Panc1 (cell line): ENCODE results near the gene RPN2. TPM values are rescaled to one million over a fixed set of nuclear protein-coding genes. Genes with fewer than 3 reads are reported as not detected.

Source experiments
- ATAC-seq: fragments of 200-7000 bp; cut with Tn5 transposase; 2 replicates; pipeline ENCODE4 v1.9.1; 2020; ENCODE audit warnings: mild to moderate bottlenecking, moderate library complexity
- BruUV-seq: library from RNA; stranded (reverse); fragments of 400-500 nt; replicated peaks from 2 replicates; lab custom pipeline; 2021; lab: Mats Ljungman, UMichigan
- CTCF ChIA-PET: fragments of 300-600 bp; sonication (Branson Sonifier 250); formaldehyde crosslinking; loops from one replicate; lab custom pipeline; 2022; ENCODE audit warnings: antibody characterized with exemption; lab: Charles Lee
- POLR2A ChIA-PET: fragments of 300-600 bp; sonication (Branson Sonifier 250); formaldehyde crosslinking; loops from one replicate; lab custom pipeline; 2022; ENCODE audit warnings: antibody characterized with exemption; lab: Charles Lee
- DNase-seq: peaks from one replicate; pipeline ENCODE4 v3.0.0-alpha.2; 2010; ENCODE audit warnings: low read depth, low spot score
- H3K27ac ChIP-seq: 2 replicates; pipeline ENCODE4 v1.5.1; 2011; ENCODE audit warnings: mild to moderate bottlenecking, low read length, inconsistent platforms
- H3K27me3 ChIP-seq: fragments of 200-500 bp; sonication (Bioruptor generic); 2 replicates; pipeline ENCODE4 v1.6.0; 2014; ENCODE audit warnings: low read length, inconsistent platforms; ENCODE audit not compliant: control insufficient read depth, insufficient read depth
- H3K36me3 ChIP-seq: fragments of 200-500 bp; sonication (Bioruptor generic); 2 replicates; pipeline ENCODE4 v1.5.1; 2014; ENCODE audit warnings: inconsistent platforms, mild to moderate bottlenecking, low read length, moderate library complexity; ENCODE audit not compliant: control insufficient read depth, insufficient read depth
- H3K4me1 ChIP-seq: 2 replicates; pipeline ENCODE4 v1.5.1; 2011; ENCODE audit warnings: inconsistent platforms, mild to moderate bottlenecking, low read length, moderate library complexity; ENCODE audit not compliant: control insufficient read depth, insufficient read depth
- H3K4me3 ChIP-seq, 2 experiments: 2 replicates each; pipeline ENCODE4 v1.5.1; 2011 to 2012; ENCODE audit warnings: low read depth in 2 of 2, low read length in 2 of 2, mild to moderate bottlenecking in 2 of 2, inconsistent platforms in 1 of 2, moderate library complexity in 1 of 2
- H3K9me3 ChIP-seq: fragments of 200-500 bp; sonication (Bioruptor generic); 2 replicates; pipeline ENCODE4 v1.5.1; 2014; ENCODE audit warnings: low read depth, mild to moderate bottlenecking, inconsistent platforms, low read length, moderate library complexity; ENCODE audit not compliant: control insufficient read depth, insufficient read depth
- CTCF ChIP-seq: fragments of 450-650 bp; IDR thresholded peaks from 2 replicates; pipeline ENCODE4 v1.5.1; 2017; ENCODE audit warnings: mild to moderate bottlenecking
- POLR2AphosphoS5 ChIP-seq: IDR thresholded peaks from 2 replicates; pipeline ENCODE4 v1.6.1; 2012; ENCODE audit warnings: mild to moderate bottlenecking, low read depth, low read length, moderate library complexity
- REST ChIP-seq, 2 experiments: IDR thresholded peaks; 2 replicates each; pipeline ENCODE4 v1.6.1; 2011 to 2012; ENCODE audit warnings: low read depth in 2 of 2, control low read depth in 1 of 2, low read length in 1 of 2, mild to moderate bottlenecking in 1 of 2, moderate library complexity in 1 of 2; ENCODE audit not compliant: insufficient read depth in 1 of 2
- SIN3A ChIP-seq: IDR thresholded peaks from 2 replicates; pipeline ENCODE4 v1.6.1; 2012; ENCODE audit warnings: low read depth, mild to moderate bottlenecking, low read length, moderate library complexity, borderline replicate concordance; ENCODE audit not compliant: insufficient read depth
- TCF7L2 ChIP-seq: IDR thresholded peaks from 2 replicates; pipeline ENCODE4 v1.6.1; 2011; ENCODE audit warnings: mild to moderate bottlenecking, low read depth, low read length, inconsistent platforms
- in situ Hi-C: cut with HindIII; loops from 2 replicates; pipeline ENCODE4 v1.10.0; 2016; ENCODE audit warnings: low sequenced_read_pairs, low pct_unique_long_range_greater_than_20kb
- intact Hi-C: fragments of 100-400 bp; cut with micrococcal nuclease; formaldehyde crosslinking; loops from one replicate; pipeline ENCODE4 v1.10.0; 2022; ENCODE audit not compliant: unreplicated experiment
- total RNA-seq: library from RNA; stranded (reverse); gene quantifications from one replicate; pipeline ENCODE4 v1.2.1, GENCODE V29; 2021; ENCODE audit not compliant: unreplicated experiment

RPN2 gene
- total RNA-seq, 1 experiment from 2014 or later, result 250 TPM

- TF ChIP-seq SIN3A (no peak), TCF7L2 (no peak), POLR2AphosphoS5 (no peak), CTCF (no peak), REST (IDR thresholded peaks at IDR 0.05; ENCODE audit: insufficient read depth in 1 of 2, low read depth in 2 of 2, low read length in 1 of 2) (no peak)
- Histone ChIP-seq H3K9me3 (no peaks in the 10 kb centered on the region), H3K4me1 (no peaks in the 10 kb centered on the region), H3K36me3 (peaks cover 56% of the 10 kb centered on the region), H3K27ac (no peak overlapping the region), H3K4me3 (no peak overlapping the region), H3K27me3 (no peaks in the 10 kb centered on the region)
- ATAC-seq (no peak), DNase-seq (no peak)
- intact Hi-C loops, result no loop called here
- in situ Hi-C loops, result no loop called here
- ChIA-PET CTCF (no interaction called here), POLR2A (no interaction called here)
- BruUV-seq, result no TSS peak
These were observed 50.2 kb downstream of the RPN2 start for GRCh38 chr20:37229357-37229756.

GRCh38 chr20:37230200-37230599 lies 51.1 kb downstream of the RPN2 start:
- no TSS peak for BruUV-seq
- no peak for DNase-seq
- no peaks in the 10 kb centered on the region for H3K27me3 ChIP-seq

More at GRCh38 chr20:37230200-37230599, 51.1 kb downstream of the RPN2 start:
- no peak for ATAC-seq
- in situ Hi-C loops, result no loop called here
- H3K4me3 ChIP-seq, result no peak overlapping the region
- H3K36me3 ChIP-seq, result peaks cover 56% of the 10 kb centered on the region
- H3K9me3 ChIP-seq, result no peaks in the 10 kb centered on the region
- CTCF ChIA-PET, result no interaction called here
- no peaks in the 10 kb centered on the region for H3K4me1 ChIP-seq
- no peak overlapping the region for H3K27ac ChIP-seq
- POLR2A ChIA-PET, result no interaction called here
- intact Hi-C loops, result no loop called here
- TF ChIP-seq SIN3A (no peak), REST (IDR thresholded peaks at IDR 0.05; ENCODE audit: insufficient read depth in 1 of 2, low read depth in 2 of 2, low read length in 1 of 2) (no peak), TCF7L2 (no peak), CTCF (no peak), POLR2AphosphoS5 (no peak)
